Fibroblast of upper back skin (primary cell): Measurements from ENCODE around the gene TMEM61.
"Not testable (repeated sequence)": the region's sequence is repeated elsewhere in the genome, so short reads cannot be mapped to it uniquely, and the experiment has no call there.

Source experiments
- DNase-seq: peaks from one replicate; pipeline ENCODE4 v3.0.0-alpha.2; 2013

The TMEM61 gene

DNA sequence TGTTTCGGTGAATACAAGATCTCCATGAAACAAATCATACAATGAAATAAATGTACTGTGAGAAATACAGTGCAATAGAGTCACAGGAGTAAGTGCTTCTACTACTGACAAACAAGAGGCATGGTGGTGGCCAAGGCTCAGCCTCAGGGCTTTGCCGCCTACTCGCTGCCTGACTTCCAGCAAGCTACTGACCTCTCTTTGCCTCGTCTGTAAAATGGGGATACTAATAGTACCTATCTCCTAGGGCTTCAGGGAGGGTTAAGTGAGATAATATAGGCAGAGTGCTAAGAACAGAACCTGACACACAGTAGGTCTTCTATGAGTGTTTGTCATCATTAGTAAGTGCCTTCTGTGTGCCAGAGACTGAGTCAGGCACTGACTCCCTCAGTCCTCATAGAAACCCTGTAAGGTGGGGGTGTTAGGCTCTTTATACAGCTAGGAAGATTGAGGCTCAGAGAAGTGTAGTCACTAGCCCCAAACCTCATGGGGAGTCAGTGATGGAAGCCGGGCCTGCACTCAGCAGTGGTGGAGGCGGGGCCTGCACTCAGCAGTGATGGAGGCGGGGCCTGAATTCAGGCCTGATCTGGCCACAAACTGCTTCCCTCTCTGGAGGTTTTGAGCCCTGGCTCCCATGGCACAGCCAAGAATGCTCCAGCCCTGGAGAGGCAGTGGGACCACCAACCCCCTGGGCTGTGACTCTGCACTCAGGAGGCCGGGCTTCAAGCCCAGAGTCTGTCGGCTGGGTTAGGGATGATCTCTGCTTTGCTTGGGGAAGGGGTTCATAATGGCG lies 25.1 kb downstream of the TMEM61 start:
- no peak for DNase-seq

DNA sequence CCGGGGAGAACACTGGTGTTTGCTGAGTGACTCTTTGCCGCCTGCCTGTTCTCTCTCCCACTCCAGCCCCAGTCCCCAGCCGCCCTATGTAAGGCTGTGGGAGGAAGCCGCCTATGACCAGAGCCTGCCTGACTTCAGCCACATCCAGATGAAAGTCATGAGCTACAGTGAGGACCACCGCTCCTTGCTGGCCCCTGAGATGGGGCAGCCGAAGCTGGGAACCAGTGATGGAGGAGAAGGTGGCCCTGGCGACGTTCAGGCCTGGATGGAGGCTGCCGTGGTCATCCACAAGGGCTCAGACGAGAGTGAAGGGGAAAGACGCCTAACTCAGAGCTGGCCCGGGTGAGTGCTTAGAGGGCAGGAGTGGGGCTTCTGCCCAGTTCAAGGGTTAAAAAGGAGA lies 26.5 kb downstream of the TMEM61 start:
- no peak for DNase-seq

DNA sequence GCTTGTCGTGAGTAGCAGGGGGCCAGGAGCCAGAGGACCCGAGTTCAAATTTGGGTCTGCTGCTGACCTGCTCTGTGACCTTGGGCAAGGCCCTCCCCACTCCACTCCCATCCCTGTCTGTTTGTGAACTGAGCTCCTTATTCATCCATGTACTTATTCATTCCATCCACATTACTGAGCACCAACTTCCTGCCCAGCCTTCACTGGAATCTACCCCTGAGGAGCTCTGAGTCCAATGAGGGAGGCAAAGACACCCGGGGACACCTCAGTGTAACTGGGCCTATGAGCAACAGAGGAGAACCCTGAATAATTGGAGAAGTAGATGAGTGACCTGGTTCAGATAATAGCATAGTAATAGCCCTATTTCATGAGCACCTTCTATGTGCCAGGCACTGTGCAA lies 27.2 kb downstream of the TMEM61 start:
- peak; percentile 67 for DNase-seq

DNA sequence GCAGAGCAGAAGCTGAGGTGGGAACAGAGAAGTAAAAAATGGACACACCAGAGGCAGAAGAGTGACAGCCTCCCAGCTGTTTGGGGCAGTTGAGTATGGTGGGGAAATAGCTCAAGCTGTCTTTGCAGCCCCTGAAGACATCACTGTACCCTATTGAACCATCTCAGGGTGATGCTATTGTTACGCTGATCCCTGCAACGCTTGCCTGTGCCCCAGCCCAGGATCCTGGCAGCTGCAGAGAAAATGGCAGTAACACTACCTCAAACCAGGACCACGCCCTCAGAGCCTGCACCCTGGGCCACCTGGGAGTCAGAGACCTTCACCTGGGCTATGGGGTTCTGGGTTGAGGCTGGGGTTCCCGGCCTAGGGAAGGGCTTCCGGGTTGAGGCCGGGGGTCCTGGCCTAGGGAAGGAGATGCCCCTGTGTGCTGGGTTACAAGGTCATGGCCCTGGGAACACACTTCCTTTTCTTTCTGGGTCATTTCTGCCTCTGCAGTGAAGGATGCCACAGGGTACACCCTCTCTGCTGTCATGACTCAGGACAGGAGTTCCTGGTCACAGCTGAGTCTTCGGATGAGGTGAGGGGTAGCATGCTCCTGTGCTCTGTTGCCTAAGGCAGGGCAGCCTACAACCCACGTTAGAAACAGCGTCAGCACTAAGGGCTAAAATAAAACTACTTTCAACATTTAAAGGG lies 29.9 kb downstream of the TMEM61 start:
- no peak for DNase-seq

DNA sequence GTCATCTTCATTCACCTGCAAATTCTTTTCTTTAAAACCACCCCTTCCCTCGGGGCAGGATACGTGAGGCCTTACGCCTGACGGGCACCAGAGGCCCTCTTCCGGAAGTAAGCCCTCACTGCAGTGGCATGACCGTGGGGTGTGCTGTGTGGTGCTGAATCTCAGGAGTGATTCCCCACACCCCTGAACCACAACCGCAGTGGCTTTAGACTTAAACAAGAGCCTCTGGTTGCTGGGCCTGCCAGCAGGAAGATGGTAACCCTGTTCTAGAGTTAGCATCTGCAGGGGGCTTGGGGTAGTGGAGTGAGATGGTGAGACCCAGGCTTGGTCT lies 30.4 kb downstream of the TMEM61 start:
- DNase-seq: no peak

DNA sequence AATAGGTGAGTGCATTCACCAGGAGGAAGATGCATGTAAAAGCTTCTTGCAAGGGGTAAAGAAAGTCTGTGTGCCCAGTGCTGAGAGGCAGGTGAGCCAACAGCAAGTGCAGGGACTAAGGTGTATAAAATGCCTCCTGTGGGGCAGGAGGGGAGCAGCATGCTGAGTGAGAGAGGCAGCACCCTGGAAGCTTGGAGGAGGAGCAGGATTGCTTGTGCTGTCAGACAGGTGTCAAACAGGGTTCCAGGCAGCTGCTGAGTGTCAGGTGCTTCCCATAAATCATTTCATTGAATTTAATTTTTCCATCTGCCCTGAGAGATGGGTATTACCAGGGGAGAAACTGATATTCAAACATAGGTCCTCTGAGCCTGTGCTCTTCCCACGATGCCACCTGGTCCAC lies 32.2 kb downstream of the TMEM61 start:
- no peak for DNase-seq

DNA sequence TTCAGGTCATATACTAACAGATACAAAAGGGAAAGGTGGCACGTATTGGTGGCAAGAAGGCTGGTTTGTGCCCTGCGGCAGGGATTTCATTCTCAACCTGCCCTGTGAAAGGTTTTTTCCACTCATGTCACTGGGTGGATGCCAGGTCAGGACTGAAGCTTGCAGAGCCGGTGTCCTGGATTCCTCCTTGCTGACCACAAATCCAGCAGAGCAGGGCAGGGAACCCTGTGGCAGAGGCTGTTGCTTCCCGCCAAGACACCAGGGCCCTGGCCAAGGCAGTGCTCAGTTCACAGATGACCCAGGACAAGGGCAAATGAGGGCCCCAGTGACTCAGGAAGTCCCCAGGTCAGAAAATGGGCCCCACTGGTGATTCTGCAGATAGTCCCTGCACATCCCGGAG lies 34.7 kb downstream of the TMEM61 start:
- no peak for DNase-seq

DNA sequence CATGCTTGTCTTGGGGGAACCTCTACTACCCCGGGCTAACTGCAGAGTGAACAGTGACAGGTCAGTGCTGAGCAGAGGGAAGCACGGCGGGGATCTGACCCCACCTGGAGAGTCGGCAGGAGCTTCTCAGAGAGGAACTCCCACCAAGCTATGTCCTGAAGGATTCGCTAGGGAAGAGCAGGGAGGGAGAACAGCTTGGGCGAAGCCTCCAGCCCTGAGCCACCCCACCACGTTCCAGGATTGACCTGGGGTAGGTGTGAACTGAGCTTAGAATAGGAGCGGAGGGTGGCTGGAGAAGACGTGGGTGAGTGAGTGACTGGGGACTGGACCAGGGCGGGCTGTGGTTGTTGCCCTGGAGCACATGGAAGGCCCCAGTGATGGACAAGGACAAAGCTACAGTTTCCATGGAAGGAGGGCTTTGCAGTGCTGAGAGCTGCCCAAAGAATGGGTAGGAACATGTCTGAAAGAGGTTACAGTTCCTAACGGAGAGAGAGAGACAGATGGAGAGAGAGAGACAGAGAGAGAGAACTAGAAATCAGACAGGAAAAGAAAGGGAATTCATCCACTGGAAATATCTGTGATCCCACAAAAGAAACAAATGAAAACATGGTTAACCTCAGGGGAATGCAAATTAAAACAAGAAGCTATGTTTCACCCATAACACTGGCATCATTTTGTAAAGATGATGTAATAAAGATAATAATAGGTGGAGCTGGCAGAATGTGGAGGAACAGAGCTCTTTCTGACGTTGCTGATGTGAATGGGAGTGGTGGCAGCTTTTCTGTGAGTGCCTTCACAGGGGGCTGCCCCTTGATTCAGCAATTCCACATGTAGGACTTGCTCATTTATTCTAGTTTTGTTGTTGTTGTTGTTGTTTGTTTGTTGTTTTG lies 35.5 kb downstream of the TMEM61 start:
- DNase-seq: no peak

DNA sequence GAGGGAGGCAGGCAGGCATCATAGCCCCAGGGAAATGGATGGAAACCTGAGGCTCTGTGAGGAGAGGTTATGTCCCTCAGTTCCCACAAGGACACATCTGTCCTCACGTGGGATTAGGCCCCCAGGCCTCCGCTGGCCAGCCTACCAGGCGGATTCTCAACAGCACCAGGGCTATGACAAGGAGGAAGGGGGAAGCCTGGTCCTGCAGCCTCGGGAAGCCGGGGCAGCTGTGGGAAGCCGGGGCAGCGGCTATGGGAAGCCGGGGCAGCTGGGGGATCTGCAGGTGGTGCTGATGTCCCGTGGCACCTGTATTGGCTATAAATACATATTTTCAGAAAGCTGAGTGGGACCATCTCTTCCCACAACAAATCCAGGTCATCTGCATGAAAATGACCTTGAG lies 38.0 kb downstream of the TMEM61 start:
- DNase-seq: no peak

DNA sequence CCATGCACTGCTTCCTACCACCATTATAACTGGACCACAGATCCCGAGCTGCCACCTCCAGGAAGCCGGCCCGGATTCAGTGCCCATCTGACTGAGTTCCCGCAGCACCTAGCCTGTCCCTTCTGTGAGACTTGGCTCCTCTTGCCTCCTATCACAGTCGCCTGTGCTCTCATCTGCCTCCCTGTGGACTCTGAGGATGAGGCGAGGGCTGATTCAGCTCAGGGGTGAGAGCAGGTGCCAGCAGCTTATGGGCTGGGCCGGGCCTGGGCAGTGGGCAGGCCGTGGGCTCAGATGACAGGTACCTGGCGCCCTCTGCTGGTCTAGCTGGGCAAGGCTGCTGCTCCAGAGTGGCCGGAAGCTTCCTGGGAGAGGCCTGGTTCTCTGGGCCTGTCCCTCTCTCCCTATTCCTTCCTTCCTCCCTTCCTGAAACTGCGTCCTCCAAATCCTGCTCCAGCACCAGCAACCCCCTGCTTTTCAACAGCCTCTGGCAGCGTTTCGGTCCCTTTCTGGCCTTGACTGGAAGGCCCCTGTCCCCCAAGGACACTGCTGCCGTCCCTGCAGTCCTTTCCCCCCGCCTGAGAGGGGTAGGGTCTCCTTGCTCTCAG lies 41.6 kb downstream of the TMEM61 start:
- peak; percentile 85 for DNase-seq

DNA sequence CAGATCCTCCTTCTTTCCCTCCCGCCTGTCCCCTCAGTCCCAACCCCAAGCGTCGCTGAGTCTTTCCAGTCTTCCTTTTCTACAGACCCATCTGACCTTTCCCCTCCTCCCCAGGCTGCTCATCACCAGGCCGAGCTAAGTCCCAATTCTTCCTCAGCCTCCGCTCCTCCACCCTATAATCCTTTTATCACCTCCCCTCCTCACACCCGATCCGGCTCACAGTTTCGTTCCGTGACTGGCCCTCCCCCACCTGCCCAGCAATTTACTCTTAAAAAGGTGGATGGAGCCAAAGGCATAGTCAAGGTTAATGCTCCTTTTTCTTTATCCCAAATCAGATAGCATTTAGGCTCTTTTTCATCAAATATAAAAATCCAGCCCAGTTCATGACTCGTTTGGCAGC lies 43.7 kb downstream of the TMEM61 start:
- not testable (repeated sequence) for DNase-seq

DNA sequence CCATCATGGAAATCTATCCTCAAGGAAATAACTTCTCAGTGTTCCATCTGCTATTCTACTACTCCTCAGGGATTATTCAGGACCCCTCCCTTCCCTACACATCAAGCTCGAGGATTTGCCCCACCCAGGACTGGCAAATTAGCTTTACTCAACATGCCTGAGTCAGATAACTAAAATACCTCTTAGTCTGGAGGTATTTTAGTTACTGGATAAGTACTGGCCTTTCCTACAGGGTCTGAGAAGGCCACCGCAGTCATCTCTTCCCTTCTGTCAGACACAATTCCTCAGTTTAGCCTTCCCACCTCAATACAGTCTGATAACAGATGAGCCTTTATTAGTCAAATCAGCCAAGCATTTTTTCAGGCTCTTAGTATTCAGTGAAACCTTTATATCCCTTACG lies 46.3 kb downstream of the TMEM61 start:
- not testable (repeated sequence) for DNase-seq

DNA sequence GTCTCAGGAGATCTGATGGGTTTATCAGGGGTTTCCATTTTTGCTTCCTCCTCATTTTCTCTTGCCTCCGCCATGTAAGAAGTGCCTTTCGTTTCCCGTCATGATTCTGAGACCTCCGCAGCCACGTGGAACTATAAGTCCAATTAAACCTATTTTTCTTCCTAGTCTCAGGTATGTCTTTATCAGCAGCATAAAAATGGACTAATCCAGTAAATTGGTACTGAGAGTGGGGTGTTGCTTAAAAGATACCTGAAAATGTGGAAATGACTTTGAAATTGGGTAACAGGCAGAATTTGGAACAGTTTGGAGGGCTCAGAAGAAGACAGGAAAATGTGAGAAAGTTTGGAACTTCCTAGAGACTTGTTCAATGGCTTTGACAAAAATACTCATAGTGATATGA lies 50.7 kb downstream of the TMEM61 start:
- not testable (repeated sequence) for DNase-seq

DNA sequence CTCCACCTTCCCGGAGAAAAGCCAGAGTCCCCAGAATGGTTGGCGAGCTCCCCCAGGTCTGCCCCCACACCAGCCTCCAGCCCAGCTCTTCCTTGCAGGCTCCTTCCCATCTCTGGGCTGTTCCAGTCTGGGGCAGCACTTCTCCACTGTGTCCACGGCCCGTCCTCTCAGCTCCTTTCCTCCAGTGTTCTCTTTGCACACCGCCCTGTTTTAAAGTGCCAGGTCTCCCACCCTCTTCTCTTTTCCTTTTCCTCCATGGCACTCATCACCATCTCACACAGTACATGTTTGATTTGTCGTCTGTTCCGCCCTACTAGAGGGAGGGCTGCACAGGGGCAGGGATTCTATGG lies 52.8 kb downstream of the TMEM61 start:
- DNase-seq: no peak

DNA sequence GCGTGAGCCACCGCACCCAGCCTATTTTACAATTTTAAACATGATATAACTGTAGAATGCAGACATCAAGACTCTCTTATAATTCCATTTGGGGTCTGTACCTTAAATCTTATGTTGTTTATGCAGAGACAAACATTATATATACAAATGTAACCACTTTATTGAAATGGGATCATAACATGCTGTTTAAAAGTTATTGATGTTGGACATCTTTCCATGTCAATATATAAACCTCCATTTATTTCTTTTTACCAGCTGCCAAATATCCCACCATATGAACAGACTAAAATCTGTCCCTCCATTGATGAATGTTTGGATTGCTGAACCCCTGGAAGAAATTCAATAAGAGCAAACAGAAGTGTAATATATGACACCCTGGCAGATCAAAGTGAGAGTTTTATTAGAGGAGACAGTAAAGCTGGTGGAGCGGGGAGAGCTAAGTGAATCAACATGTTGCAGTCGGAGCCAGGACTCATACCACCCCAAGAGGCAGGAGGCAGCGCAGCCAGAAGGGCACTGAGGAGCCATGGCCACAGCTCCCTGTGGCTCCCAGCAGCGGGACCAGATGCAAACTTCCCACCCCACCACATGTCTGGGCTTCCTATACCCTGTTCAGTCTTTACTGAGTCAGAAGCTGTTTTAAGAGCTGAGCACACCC lies 54.2 kb downstream of the TMEM61 start:
- no peak for DNase-seq

DNA sequence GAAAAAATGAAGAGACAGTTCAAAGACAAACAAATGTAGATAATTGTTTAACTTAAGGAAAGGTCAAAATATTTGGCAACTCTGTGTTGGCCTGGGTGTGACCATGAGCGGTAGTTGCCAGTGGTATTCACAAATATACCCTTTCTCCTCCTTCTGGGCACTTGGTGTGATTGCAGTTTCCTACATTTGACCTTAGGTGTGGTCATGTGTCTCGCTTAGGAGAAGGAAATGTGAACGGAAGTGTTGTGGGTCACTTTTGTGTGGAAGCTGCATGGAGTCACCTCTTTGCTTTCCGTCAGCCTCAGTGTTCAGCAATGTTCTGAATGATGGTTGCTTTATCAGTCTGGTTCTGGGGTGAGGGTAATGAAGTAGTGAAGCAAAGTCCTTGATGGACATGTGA lies 55.5 kb downstream of the TMEM61 start:
- DNase-seq: no peak

DNA sequence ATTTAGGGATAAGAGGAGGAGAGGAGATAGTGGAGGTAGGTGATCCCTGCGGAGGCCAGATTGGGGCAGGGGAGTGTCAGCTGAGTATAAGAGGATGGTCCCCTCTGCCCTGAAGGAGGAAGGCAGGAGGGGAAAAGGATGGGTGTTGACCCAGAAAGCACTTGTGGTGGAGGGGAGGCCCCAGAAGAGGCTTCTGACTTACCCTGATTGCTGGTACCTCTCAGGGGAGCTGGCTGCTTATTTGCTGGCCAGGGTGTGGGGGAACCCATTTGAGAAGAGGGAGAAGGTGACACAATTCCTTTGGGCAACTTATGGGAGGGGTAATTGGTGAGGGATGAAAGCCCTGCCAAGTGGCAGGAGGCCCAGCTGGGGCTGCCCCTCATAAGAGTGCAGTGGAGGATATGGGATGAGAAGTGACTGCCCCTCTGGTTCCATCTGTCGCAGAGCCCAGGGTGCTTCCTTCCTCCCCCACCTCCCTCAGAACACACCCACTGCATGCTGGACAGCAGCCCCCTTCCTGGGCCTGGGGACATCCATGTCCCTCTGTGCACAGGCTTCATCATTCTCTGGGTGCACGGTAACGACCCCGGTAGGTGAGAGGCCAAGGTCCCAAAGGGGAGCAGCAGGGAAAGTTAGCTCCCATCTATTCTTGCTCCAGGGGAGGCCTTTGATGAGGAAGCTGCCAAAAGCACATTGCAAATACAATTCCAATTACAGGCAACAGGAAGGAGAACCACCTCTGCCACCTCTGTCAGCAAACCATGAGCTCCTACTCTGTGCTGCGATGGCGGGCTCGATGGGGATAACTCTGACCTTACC lies 57.5 kb downstream of the TMEM61 start:
- DNase-seq: no peak

DNA sequence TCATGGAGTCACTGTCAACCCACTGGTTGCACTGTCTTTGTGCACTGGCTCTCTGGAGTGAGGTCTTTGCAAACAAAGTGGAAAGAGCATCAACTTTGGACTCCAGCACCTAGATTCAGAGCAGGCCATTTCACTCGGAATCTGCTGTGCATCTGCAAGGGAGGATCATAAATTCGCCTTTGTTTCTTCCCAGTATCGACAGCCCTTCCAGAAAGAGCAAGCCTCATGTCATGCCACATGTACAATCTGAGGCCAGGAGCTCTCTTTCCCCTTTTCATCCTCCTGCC lies 58.1 kb downstream of the TMEM61 start:
- no peak for DNase-seq

DNA sequence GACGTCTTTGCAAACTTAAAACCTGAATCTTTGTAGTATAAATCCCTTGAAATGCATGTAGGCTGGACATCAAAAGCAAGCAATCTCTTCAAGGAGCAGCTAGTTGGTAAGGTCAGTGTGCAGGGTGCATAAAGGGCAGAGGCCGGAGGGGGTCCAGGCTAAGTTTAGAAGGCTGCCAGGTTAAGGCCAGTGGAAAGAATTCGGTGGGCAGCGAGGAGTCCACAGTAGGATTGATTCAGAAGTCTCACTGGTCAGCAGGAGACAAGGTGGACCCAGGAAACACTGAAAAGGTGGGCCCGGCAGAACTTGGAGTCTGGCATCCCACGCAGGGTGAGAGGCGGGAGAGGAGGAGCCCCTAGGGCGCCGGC lies 58.5 kb downstream of the TMEM61 start:
- no peak for DNase-seq

DNA sequence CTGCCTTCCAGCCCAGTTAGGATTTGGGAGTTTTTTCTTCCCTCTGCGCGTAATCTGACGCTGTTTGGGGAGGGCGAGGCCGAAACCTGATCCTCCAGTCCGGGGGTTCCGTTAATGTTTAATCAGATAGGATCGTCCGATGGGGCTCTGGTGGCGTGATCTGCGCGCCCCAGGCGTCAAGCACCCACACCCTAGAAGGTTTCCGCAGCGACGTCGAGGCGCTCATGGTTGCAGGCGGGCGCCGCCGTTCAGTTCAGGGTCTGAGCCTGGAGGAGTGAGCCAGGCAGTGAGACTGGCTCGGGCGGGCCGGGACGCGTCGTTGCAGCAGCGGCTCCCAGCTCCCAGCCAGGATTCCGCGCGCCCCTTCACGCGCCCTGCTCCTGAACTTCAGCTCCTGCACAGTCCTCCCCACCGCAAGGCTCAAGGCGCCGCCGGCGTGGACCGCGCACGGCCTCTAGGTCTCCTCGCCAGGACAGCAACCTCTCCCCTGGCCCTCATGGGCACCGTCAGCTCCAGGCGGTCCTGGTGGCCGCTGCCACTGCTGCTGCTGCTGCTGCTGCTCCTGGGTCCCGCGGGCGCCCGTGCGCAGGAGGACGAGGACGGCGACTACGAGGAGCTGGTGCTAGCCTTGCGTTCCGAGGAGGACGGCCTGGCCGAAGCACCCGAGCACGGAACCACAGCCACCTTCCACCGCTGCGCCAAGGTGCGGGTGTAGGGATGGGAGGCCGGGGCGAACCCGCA lies 59.1 kb downstream of the TMEM61 start, which contains the start of gene PCSK9:
TSS of gene PCSK9 (plus strand) at position 207 of the 741 bp plus-strand sequence. CDS start at position 497, 290 bp downstream.
- peak; percentile 13 for DNase-seq
